A549 (cell line): ENCODE measurements around the gene MEST. TPM values are rescaled to one million over a fixed set of nuclear protein-coding genes. Genes with fewer than 3 reads are reported as not detected.

ENCODE experiments used
- ATAC-seq, 2 experiments: fragments of 200-7000 bp in 1 of 2; fragments of >200 bp in 1 of 2; cut with Nextera tagmentation in 1 of 2; cut with Tn5 transposase in 1 of 2; 3 replicates each; pipeline versions ENCODE4 v1.8.0 to v1.9.1; 2018 to 2020; ENCODE audit warnings: mild to moderate bottlenecking in 1 of 2, moderate library complexity in 1 of 2
- CTCF ChIA-PET: fragments of 300-600 bp; sonication (Branson Sonifier 250); formaldehyde crosslinking; extraction: SDS; loops from one replicate; lab custom pipeline; 2021; ENCODE audit warnings: antibody characterized with exemption, inconsistent platforms; lab: Yijun Ruan, JAX
- POLR2A ChIA-PET: fragments of 350-600 bp; formaldehyde crosslinking; extraction: SDS; loops from one replicate; lab custom pipeline; 2021; ENCODE audit warnings: antibody characterized with exemption, inconsistent platforms; lab: Yijun Ruan, JAX
- DNase-seq, 2 experiments: peaks; one replicate each; pipeline versions ENCODE4 v3.0.0 to v3.0.0-alpha.2; 2011 to 2016; ENCODE audit warnings: low read depth in 1 of 2, low spot score in 1 of 2
- FAIRE-seq: peaks from 2 replicates; lab custom pipeline; 2011; peaks lifted over from hg19 to GRCh38; lab: Jason Lieb, UNC
- H3K27ac ChIP-seq, 2 experiments: fragments of >200 bp; sonication (Bioruptor Twin); formaldehyde crosslinking; 3 replicates each; pipeline ENCODE4 v1.5.1; 2016 to 2017
- H3K4me1 ChIP-seq: fragments of >200 bp; sonication (Bioruptor Twin); formaldehyde crosslinking; 3 replicates; pipeline ENCODE4 v1.6.1; 2016
- H3K4me2 ChIP-seq: fragments of >200 bp; sonication (Bioruptor Twin); formaldehyde crosslinking; 3 replicates; pipeline ENCODE4 v1.6.1; 2016
- H3K4me3 ChIP-seq: fragments of >200 bp; sonication (Bioruptor Twin); formaldehyde crosslinking; 3 replicates; pipeline ENCODE4 v1.5.1; 2016
- H3K9me3 ChIP-seq: fragments of >200 bp; sonication (Bioruptor Twin); formaldehyde crosslinking; 3 replicates; pipeline ENCODE4 v1.6.1; 2016
- CBX2 ChIP-seq: fragments of 200-600 bp; sonication (generic); IDR thresholded peaks from 2 replicates; pipeline ENCODE4 v1.6.1; 2016; ENCODE audit warnings: low read depth, mild to moderate bottlenecking, borderline replicate concordance
- CTCF ChIP-seq: fragments of >200 bp; sonication (Bioruptor Twin); formaldehyde crosslinking; IDR thresholded peaks from 3 replicates; pipeline ENCODE4 v1.5.1; 2016
- EHMT2 ChIP-seq: fragments of 200-600 bp; sonication (generic); IDR thresholded peaks from 2 replicates; pipeline ENCODE4 v1.6.1; 2016; ENCODE audit warnings: antibody characterized with exemption, low read depth, mild to moderate bottlenecking, moderate library complexity
- FOXS1 ChIP-seq: fragments of 250-450 bp; sonication (Bioruptor Pico); IDR thresholded peaks from 2 replicates; pipeline ENCODE4 v1.5.0; 2020; ENCODE audit warnings: mild to moderate bottlenecking, moderate library complexity
- HDAC2 ChIP-seq: fragments of 200-600 bp; sonication (generic); IDR thresholded peaks from 2 replicates; pipeline ENCODE4 v1.6.1; 2016
- HEYL ChIP-seq: fragments of 250-450 bp; sonication (Bioruptor Pico); IDR thresholded peaks from 2 replicates; pipeline ENCODE4 v1.8.0; 2021; ENCODE audit warnings: mild to moderate bottlenecking, moderate library complexity
- HOXB13 ChIP-seq: fragments of 250-450 bp; sonication (Bioruptor Pico); IDR thresholded peaks from 2 replicates; pipeline ENCODE4 v1.5.0; 2020; ENCODE audit warnings: low read depth, mild to moderate bottlenecking, moderate library complexity
- JUN ChIP-seq, 2 experiments: fragments of >200 bp; sonication (Bioruptor Twin); formaldehyde crosslinking; IDR thresholded peaks; 2 replicates in 1 of 2; 3 replicates in 1 of 2; pipeline ENCODE4 v1.6.1; 2016 to 2017
- MAZ ChIP-seq: fragments of 150-350 bp; IDR thresholded peaks from 2 replicates; pipeline ENCODE4 v1.6.1; 2014; ENCODE audit warnings: antibody characterized with exemption, low read depth, low read length, borderline replicate concordance
- MYC ChIP-seq: IDR thresholded peaks from 2 replicates; pipeline ENCODE4 v1.6.1; 2012; ENCODE audit warnings: mild to moderate bottlenecking, inconsistent platforms, low read length, improper control_type of control experiment, borderline replicate concordance
- NFE2L2 ChIP-seq: fragments of 150-350 bp; conservative IDR thresholded peaks from 2 replicates; pipeline ENCODE4 v1.6.1; 2014; ENCODE audit warnings: low read length
- PHF8 ChIP-seq: fragments of 200-600 bp; sonication (generic); IDR thresholded peaks from 2 replicates; pipeline ENCODE4 v1.6.1; 2016; ENCODE audit warnings: low read depth, mild to moderate bottlenecking, antibody characterized with exemption, moderate library complexity, borderline replicate concordance
- RARB ChIP-seq: fragments of 250-450 bp; sonication (Bioruptor Pico); IDR thresholded peaks from 2 replicates; pipeline ENCODE4 v1.8.0; 2021; ENCODE audit warnings: mild to moderate bottlenecking, moderate library complexity
- REST ChIP-seq: fragments of 200-600 bp; sonication (generic); IDR thresholded peaks from 2 replicates; pipeline ENCODE4 v1.6.1; 2016; ENCODE audit warnings: antibody characterized with exemption, mild to moderate bottlenecking, moderate library complexity
- RFX5 ChIP-seq: fragments of 450-650 bp; IDR thresholded peaks from 2 replicates; pipeline ENCODE4 v1.7.1; 2014; ENCODE audit warnings: antibody characterized with exemption, mild to moderate bottlenecking, moderate library complexity
- RNF2 ChIP-seq: fragments of 200-600 bp; sonication (generic); IDR thresholded peaks from 2 replicates; pipeline ENCODE4 v1.6.1; 2016; ENCODE audit warnings: low read depth, mild to moderate bottlenecking, antibody characterized with exemption, moderate library complexity, borderline replicate concordance
- SREBF2 ChIP-seq: fragments of 450-650 bp; IDR thresholded peaks from 2 replicates; pipeline ENCODE4 v1.6.1; 2014; ENCODE audit warnings: mild to moderate bottlenecking, moderate library complexity
- TP53 ChIP-seq: fragments of 250-450 bp; sonication (Bioruptor Pico); IDR thresholded peaks from 2 replicates; pipeline ENCODE4 v1.5.0; 2021; ENCODE audit warnings: mild to moderate bottlenecking, moderate library complexity
- USF2 ChIP-seq: fragments of 450-650 bp; IDR thresholded peaks from 2 replicates; pipeline ENCODE4 v1.6.1; 2014; ENCODE audit warnings: antibody characterized with exemption
- ZNF302 ChIP-seq: fragments of 250-450 bp; sonication (Bioruptor Pico); IDR thresholded peaks from 2 replicates; pipeline ENCODE4 v1.9.0; 2021; ENCODE audit warnings: inconsistent platforms, mild to moderate bottlenecking, moderate library complexity
- WGBS: methylation state at CpG from one replicate; pipeline ENCODE4 v1.1.6; 2017; ENCODE audit errors: missing lambda C conversion rate; 5-methylcytosine and 5-hydroxymethylcytosine counted together
- polyA plus RNA-seq, 4 experiments: library from polyadenylated mRNA; depleted of rRNA in 3 of 4; stranded (reverse); fragments of >200 nt; fragmentation: RNase III in 1 of 4; extraction: RNeasy Plus Mini Kit Qiagen cat#74134 plus additional on column Dnase treatment in 1 of 4; gene quantifications; 2 replicates in 3 of 4; 3 replicates in 1 of 4; pipeline ENCODE4 v1.2.3, GENCODE V29; 2011 to 2017

Gene MEST
- polyA plus RNA-seq, 2 of the 4 experiments (the other 2 are of a cell fraction): 31.2 to 85.1 TPM

- TF ChIP-seq RARB (no peak), CTCF (no peak), HEYL (no peak), RNF2 (no peak), JUN (IDR thresholded peaks at IDR 0.05) (no peak), CBX2 (no peak), SREBF2 (no peak), HOXB13 (CRISPR knock-in tag) (no peak)
- FAIRE-seq (no peak), ATAC-seq (no peak), DNase-seq (no peak)
- Histone ChIP-seq H3K27ac (no peak overlapping the region), H3K4me2 (no peak overlapping the region), H3K4me3 (no peak overlapping the region), H3K9me3 (peaks cover 18% of the 10 kb centered on the region), H3K4me1 (no peaks in the 10 kb centered on the region)
- WGBS: 1% methylated on average over 2 of the region's 2 CpGs
- CTCF ChIA-PET: interaction anchor here (1.1 kb wide), 2 partner anchors 36 to 144 kb away, joined by 3 read pairs; no protein-coding TSS in a partner anchor
- POLR2A ChIA-PET: no interaction called here
Measured at GRCh38 chr7:130458257-130458656, 33.6 kb upstream of the MEST start.

- POLR2A ChIA-PET: no interaction called here
Measured at GRCh38 chr7:130461272-130461671, 30.6 kb upstream of the MEST start.

More at GRCh38 chr7:130461272-130461671, 30.6 kb upstream of the MEST start:
- no peak overlapping the region for H3K4me2 ChIP-seq
- no peak for TF ChIP-seq RFX5
- TF ChIP-seq MYC: no peak
- no peak for TF ChIP-seq TP53 (CRISPR knock-in tag)
- TF ChIP-seq ZNF302: no peak
- TF ChIP-seq MAZ: no peak
- TF ChIP-seq USF2: no peak
- TF ChIP-seq SREBF2: no peak
- TF ChIP-seq HOXB13 (CRISPR knock-in tag): no peak
- no peak for TF ChIP-seq NFE2L2
- no peak for TF ChIP-seq CBX2
- no peak for TF ChIP-seq EHMT2
- TF ChIP-seq RARB: no peak
- no peak for TF ChIP-seq REST
- no peak for TF ChIP-seq FOXS1
- no peak for TF ChIP-seq PHF8
- no peak for TF ChIP-seq HDAC2
- FAIRE-seq: no peak
- no peak overlapping the region for H3K27ac ChIP-seq
- no peak overlapping the region for H3K4me3 ChIP-seq
- no peaks in the 10 kb centered on the region for H3K4me1 ChIP-seq
- no peak for ATAC-seq
- no peak for DNase-seq
- WGBS: 94% methylated on average over 2 of the region's 2 CpGs
- peaks cover 18% of the 10 kb centered on the region for H3K9me3 ChIP-seq
- CTCF ChIA-PET: no interaction called here
